Mesodermal cell (in vitro differentiated cells): ENCODE measurements around the gene DHX34.

Experiments
- H3K27ac ChIP-seq: 2 replicates; pipeline ENCODE4 v1.7.0; 2013; ENCODE audit warnings: mild to moderate bottlenecking, low read depth, low read length, moderate library complexity; ENCODE audit not compliant: severe bottlenecking
- H3K36me3 ChIP-seq: 2 replicates; pipeline ENCODE4 v1.7.1; 2013; ENCODE audit warnings: mild to moderate bottlenecking, low read length, moderate library complexity; ENCODE audit not compliant: control insufficient read depth, insufficient read depth
- H3K4me1 ChIP-seq: one replicate; pipeline ENCODE4 v1.7.1; 2013; ENCODE audit warnings: mild to moderate bottlenecking, low read length; ENCODE audit not compliant: insufficient read depth, control insufficient read depth, poor library complexity, severe bottlenecking
- H3K4me3 ChIP-seq: 2 replicates; pipeline ENCODE4 v1.7.0; 2013; ENCODE audit warnings: low read length, control low read depth, mild to moderate bottlenecking; ENCODE audit not compliant: insufficient read depth, poor library complexity, severe bottlenecking; ENCODE audit errors: extremely low read depth
- H3K9me3 ChIP-seq: 2 replicates; pipeline ENCODE4 v1.7.1; 2013; ENCODE audit warnings: mild to moderate bottlenecking, low read length, moderate library complexity; ENCODE audit not compliant: control insufficient read depth
- WGBS, 2 experiments: methylation state at CpG; one replicate each; pipeline ENCODE4 v1.1.5; 2013; ENCODE audit warnings: missing lambda C conversion rate in 2 of 2; ENCODE audit not compliant: insufficient coverage in 2 of 2; 5-methylcytosine and 5-hydroxymethylcytosine counted together

DHX34 gene

DNA sequence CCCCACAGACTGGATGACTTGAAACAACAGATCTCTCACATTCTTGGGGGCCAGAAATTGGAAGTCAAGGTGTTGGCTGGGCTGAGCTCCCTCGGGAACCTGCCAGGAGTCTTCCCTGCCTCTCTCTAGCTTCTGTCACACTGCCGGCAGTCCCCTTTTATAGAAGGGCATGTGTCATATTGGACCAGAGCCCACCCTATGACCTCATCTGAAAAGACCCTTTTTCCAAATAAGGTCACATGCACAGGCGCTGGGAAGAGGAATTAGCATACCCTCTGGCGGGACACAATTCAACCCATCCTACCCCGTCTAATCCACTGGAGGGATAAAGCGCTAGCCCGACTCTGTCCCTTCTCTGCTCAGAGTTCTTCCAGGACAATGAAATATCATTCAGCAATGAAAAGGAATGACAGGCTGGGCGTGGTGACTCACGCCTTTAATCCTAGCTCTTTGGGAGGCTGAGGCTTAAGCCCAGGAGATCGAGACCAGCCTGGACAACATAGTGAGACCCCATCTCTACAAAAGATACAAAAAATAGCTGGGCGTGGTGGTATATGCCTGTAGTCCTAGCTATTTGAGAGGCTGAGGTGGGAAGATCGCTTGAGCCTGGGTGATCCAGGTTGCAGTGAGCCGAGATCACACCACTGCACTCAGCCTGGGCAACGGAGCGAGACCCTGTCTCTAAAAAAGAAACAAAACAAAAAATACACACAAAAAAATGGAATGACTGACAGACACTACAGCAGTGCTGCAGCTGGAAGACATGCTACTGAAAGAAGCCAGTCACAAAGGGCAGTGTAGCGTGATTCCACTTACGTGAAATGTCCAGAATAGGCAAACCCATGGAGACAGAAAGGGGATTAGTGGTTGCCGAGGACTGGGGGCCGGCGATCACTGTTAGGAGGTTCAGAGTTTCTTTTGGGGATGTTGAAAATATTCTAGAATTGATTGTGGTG is 41.7 kb downstream of the DHX34 start:
- Histone ChIP-seq H3K9me3 (no peaks in the 10 kb centered on the region), H3K4me1 (no peaks in the 10 kb centered on the region), H3K36me3 (no peaks in the 10 kb centered on the region), H3K27ac (no peak overlapping the region), H3K4me3 (no peak overlapping the region)
- WGBS, 2 experiments: 91 to 94% methylated on average over 11 to 14 of the region's 20 CpGs

DNA sequence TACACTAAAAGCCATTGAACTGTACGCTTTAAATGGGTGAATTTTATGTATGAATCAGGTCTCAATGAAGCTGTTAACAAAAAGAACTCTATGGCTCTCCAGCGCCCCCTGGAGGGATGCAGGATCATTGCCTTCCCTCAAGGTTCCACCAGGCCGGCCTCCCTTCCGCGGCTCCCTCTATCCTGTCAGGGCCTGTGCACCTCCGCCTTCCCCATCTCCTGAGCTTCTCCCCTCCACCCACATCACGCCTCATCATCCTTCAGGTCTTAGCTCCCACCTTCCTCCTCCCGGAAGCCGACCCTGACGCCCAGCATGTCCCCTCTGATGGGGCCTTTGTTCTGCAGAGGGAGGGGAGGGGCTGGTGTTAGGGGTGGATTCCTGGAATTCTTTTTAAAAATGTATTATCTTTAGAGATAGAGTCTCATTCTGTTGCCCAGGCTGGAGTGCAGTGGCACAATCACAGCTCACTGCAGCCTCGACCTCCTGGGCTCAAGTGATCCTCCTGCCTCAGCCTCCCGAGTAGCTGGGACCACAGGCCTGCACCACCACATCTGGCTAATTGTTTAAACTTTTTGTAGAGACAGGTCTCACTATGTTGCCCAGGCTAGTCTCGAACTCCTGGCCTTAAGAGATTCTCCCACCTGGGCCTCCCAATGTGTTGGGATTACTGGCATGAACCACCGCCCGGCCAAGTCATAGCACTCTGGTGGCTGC is 42.6 kb downstream of the DHX34 start:
- H3K9me3 ChIP-seq: no peaks in the 10 kb centered on the region
- no peak overlapping the region for H3K27ac ChIP-seq
- no peaks in the 10 kb centered on the region for H3K36me3 ChIP-seq
- H3K4me1 ChIP-seq: no peaks in the 10 kb centered on the region
- no peak overlapping the region for H3K4me3 ChIP-seq
- WGBS, 2 experiments: 41 to 48% methylated on average over 9 to 11 of the region's 15 CpGs

DNA sequence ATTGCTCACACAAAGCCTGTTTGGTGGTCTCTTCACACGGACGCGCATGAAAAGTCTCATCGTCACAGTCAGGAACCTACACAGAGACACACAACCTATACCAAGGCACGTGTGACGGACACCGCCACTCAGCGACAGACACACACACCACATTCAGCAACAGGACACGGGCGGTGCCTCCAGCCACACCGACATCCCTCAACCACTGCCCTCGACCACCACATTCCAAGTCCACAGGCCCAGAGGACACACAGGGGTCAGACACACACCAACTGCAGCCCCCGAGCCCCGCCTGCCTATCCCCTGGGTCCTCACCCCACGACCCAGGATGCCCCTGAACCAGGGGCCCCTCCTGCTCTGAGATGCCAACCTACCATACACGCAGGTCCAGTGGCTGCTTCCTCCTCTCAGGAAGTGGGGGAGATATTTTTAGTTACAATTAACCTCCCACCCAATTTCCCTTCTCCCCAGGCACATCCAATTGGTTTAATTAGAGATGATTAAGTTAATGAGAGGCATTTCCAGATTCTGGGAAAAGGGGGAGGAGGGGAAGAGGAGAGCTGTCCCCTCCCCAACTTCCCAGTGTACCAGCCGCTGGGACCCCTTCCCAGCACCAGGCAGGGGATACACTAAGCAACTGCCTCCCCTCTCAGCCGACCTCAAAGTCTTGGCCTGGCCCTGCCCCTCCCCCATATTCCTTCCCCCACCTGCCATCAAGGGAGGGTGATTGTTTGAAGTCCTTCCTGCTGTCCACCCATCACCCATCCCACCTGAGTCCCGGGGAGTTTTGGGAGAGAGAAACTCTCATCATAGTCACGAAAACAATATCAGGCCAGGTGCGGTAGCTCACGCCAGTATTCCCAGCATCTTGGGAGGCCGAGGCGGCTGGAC is 49.8 kb downstream of the DHX34 start:
- WGBS, 2 experiments: 40 to 46% methylated on average over 11 to 16 of the region's 24 CpGs
- H3K4me3 ChIP-seq: no peak overlapping the region
- H3K9me3 ChIP-seq: no peaks in the 10 kb centered on the region
- H3K4me1 ChIP-seq: peaks cover 6% of the 10 kb centered on the region
- no peak overlapping the region for H3K27ac ChIP-seq
- H3K36me3 ChIP-seq: peaks cover 12% of the 10 kb centered on the region

DNA sequence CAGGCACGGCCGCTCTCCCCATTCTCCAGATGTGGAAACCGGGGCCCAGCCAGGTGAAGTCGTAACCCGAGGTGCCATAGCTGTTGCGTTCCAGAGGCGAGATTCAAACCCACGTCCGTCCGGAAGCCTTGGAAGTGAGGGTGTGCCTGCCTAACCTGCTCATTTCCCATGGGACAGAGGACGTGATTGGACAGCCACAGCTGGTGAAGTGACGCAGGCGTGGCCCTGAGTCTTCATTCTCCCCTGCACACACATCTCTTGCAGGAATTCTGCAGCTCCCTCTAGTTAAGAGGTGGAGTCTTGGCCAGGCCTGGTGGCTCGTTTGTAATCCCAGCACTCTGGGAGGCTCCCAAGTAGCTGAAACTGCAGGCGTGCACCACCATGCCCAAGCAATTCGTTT is 53.4 kb downstream of the DHX34 start:
- WGBS, 2 experiments: 92 to 95% methylated on average over 14 to 16 of the region's 16 CpGs
- H3K27ac ChIP-seq: no peak overlapping the region
- peaks cover 9% of the 10 kb centered on the region for H3K4me1 ChIP-seq
- H3K4me3 ChIP-seq: no peak overlapping the region
- no peaks in the 10 kb centered on the region for H3K9me3 ChIP-seq
- H3K36me3 ChIP-seq: peaks cover 42% of the 10 kb centered on the region

DNA sequence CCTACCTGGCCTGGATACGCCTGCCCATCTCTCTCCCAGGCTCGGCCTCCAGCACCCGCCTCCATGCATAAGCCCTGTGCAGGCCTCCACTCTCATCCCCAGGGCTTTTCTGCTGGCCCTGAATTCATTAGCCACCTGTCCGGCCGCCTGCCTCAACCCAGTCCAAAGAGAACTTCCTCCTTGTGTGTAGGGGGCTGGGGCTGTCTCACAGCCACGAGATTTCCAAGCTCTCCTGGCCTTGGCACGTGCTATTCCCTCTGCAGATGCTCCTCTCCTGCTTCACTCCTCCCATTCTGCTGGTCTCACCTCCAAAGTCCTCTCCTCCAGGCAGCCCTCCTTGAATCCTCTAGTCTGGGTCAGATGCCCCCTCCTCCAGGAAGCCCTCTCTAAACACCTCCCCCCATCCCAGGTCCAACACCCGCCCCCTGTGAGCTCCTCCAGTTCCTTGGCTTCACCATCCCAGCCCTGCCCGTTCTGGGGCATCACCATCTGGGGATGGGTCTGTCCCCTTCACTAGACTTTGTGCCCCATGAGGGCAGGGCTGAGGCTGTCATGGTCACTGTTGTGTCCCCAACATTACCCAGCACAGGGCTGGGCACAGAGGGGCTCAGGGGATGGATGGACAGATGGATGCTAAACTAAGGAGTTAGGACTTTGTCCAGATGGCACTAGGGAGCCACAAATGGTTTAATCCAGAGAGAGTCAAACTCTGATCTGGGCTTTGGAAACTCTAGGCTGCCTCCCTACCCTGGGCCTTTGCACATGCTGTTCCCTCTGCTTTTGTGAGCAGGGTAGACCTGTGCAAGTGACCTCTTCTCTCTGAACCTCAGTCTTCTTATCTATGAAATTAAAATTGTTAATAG is 55.5 kb downstream of the DHX34 start:
- Histone ChIP-seq H3K27ac (no peak overlapping the region), H3K9me3 (no peaks in the 10 kb centered on the region), H3K4me1 (peaks cover 3% of the 10 kb centered on the region), H3K36me3 (peaks cover 56% of the 10 kb centered on the region), H3K4me3 (no peak overlapping the region)
- WGBS, 2 experiments: 90 to 91% methylated on average over 2 to 5 of the region's 9 CpGs

DNA sequence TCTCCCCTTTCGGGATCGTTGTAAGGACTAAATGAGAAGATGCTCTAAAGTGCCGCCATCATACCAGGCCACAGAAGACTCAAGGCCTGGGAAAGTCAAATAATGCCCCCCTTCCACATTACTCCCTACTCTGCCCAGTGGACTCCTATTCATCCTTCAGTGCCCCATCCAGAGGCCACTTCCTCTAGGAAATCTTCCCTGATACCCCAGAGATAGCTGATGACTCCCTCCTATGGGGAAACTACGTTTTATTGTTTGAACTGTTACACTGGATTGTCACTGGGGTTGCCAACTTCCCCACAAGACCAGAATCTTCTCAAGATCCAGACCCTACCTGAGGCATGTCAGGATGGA is 56.1 kb downstream of the DHX34 start:
- no peak overlapping the region for H3K4me3 ChIP-seq
- 100% methylated on average over 1 to 2 of the region's 4 CpGs for WGBS, 2 experiments
- H3K4me1 ChIP-seq: peaks cover 3% of the 10 kb centered on the region
- H3K27ac ChIP-seq: no peak overlapping the region
- peaks cover 56% of the 10 kb centered on the region for H3K36me3 ChIP-seq
- no peaks in the 10 kb centered on the region for H3K9me3 ChIP-seq

DNA sequence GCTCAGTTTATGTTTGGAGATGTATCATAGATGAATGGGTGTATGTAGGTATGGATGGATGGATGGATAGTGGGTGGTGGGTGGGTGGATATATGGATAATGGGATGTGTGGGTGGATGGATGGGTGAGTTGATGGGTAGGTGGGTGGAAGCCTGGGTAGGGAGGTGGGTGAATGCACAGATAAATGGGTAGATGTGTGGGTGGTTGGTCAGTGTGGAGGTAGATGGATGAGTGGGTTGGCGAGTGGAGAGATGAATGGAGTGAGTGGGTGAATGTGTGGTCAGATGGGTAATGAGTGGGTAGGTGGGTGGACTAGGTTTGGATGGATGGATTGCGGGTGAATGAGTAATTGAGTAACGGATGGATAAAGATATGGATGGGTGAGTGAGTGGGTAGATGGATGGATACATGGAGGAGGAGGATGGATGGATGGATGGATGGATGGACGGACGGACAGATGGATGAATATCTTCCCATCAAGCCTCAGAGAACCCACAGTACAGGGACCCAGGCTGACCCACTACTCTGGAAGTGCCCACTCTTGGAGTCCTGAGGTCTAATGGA is 56.8 kb downstream of the DHX34 start:
- H3K4me1 ChIP-seq: peaks cover 3% of the 10 kb centered on the region
- no peaks in the 10 kb centered on the region for H3K9me3 ChIP-seq
- H3K36me3 ChIP-seq: peaks cover 56% of the 10 kb centered on the region
- WGBS, 2 experiments: 96 to 100% methylated on average over 3 of the region's 5 CpGs
- H3K27ac ChIP-seq: no peak overlapping the region
- no peak overlapping the region for H3K4me3 ChIP-seq

DNA sequence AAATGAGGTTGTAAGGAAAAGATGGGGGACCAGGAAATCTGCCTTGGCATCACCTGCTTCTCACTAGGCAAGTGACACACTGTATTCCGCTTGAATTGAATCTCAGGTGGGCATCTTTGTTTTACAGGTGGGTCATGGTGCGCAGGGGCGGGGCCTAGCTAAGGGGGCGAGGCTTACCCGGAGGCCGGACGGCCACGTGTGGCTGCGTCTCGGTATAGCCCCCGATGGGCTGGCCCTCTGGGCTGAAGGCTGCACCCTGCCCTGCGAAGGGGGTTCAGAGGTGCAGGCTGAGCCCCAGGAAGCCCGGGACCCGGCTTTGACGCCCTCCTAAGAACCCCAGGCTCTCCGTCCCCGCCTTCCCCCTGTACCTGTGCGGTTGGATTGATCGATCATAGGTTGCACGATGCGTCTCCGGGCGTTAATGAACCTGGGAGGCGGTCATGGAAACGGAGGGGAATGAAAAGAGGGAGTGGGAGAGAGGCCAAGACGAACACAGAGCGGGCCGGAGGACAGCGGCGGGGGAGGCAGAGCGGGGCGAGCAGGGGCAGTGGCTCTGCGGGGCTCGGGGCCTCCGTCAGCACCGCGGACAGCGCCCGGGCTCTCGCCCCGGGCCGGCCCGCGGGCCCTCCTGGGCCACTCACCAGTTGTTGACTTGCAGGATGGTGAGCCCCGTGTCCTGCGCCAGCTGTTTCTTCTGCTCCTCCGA is 57.7 kb downstream of the DHX34 start:
- Histone ChIP-seq H3K4me3 (no peak overlapping the region), H3K9me3 (no peaks in the 10 kb centered on the region), H3K27ac (no peak overlapping the region), H3K36me3 (peaks cover 58% of the 10 kb centered on the region), H3K4me1 (peaks cover 3% of the 10 kb centered on the region)
- 57 to 60% methylated on average over 33 to 40 of the region's 47 CpGs for WGBS, 2 experiments

DNA sequence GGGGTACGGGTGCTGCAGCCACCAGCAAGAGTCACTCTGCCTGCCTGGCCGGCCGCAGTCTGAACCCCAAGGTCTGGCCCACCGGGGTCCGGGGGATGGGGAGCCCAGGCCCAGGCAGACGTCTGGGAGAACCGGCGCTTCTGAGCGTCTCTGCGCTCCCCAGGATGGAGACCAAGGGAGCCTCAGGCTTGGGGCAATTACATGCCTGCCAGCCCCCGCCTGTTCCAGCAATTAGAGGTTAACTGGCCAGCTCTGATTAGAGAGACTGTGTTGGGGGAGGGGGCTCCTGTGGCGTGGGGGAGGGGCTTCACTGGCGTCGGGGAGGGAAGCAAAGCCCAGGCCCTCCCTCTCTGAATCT is 58.3 kb downstream of the DHX34 start:
- Histone ChIP-seq H3K27ac (no peak overlapping the region), H3K4me3 (no peak overlapping the region), H3K36me3 (peaks cover 62% of the 10 kb centered on the region), H3K9me3 (no peaks in the 10 kb centered on the region), H3K4me1 (peaks cover 3% of the 10 kb centered on the region)
- WGBS, 2 experiments: 36 to 51% methylated on average over 10 of the region's 14 CpGs
